Testis (tissue), 2 donors: ENCODE results near the gene TRIM7.

Experiments used
- CTCF ChIP-seq, 3 experiments: fragments of 450-650 bp in 2 of 3; fragments of 200-600 bp in 1 of 3; sonication (generic) in 1 of 3; IDR thresholded peaks; one replicate each; pipeline ENCODE4 v1.5.1; 2016 to 2019; ENCODE audit warnings: antibody characterized with exemption in 3 of 3, mild to moderate bottlenecking in 2 of 3, moderate library complexity in 1 of 3
- POLR2A ChIP-seq: fragments of 450-650 bp; IDR thresholded peaks from one replicate; pipeline ENCODE4 v1.6.1; 2017; ENCODE audit warnings: antibody characterized with exemption, mild to moderate bottlenecking, moderate library complexity

- TF ChIP-seq POLR2A = no peak
- no peak for TF ChIP-seq CTCF (IDR thresholded peaks at IDR 0.05)
These were observed 51.2 kb downstream of the TRIM7 start for GRCh38 chr5:181153814-181154213.
